Measurements from ENCODE around the gene CCRL2.
"Not testable (repeated sequence)": the region's sequence is repeated elsewhere in the genome, so short reads cannot be mapped to it uniquely, and the experiment has no call there.

Gene CCRL2

DNA sequence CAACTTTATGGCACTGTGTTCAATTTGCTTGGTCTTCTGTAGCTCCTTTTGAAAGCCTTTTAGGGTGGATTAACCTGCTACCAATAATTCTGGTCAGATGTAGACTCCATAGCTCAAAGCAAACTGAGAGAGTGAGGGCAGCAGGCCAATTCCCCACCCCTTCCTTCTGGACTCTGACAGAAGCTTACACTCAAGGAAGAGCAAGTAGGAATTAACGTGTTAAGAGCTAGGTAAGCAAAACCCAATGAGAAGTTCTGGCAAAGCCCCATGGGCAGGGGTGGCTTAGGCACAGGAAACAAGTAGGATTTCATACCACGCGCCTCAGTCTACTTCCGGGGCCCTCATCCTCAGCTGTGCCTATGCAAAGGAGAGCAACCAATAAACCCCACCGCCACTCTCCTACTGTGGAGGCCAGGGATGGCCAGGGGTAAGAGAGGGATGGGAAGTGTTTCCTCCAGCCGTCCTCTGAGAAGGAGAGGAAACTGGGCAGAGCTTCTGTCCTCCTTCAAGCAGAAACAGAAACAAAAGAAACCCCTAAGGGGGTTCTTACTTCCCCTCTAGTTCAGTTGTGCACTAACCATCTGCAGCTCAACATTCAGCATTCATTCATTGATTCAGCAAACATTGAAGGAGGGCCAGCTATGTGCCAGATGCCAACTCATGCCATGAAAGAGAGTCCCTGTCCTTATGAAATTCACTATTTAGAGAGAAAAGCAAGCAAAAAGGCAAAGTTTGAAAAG, 23.7 kb upstream of the CCRL2 start:
- Histone ChIP-seq H3K27ac (ENCODE audit: extremely low read depth, low read depth, low read length) (no peak overlapping the region), H3K36me3 (ENCODE audit: control insufficient read depth in 2 of 2, insufficient read depth in 1 of 2, low read length in 2 of 2) (no peaks in the 10 kb centered on the region), H3K9me3 (ENCODE audit: control insufficient read depth, insufficient read depth, low read depth, low read length) (no peaks in the 10 kb centered on the region), H3K4me3 (ENCODE audit: low read depth, low read length) (no peak overlapping the region), H3K4me1 (ENCODE audit: control insufficient read depth, insufficient read depth, low read length) (no peaks in the 10 kb centered on the region)
- TF ChIP-seq, protein P1, sequence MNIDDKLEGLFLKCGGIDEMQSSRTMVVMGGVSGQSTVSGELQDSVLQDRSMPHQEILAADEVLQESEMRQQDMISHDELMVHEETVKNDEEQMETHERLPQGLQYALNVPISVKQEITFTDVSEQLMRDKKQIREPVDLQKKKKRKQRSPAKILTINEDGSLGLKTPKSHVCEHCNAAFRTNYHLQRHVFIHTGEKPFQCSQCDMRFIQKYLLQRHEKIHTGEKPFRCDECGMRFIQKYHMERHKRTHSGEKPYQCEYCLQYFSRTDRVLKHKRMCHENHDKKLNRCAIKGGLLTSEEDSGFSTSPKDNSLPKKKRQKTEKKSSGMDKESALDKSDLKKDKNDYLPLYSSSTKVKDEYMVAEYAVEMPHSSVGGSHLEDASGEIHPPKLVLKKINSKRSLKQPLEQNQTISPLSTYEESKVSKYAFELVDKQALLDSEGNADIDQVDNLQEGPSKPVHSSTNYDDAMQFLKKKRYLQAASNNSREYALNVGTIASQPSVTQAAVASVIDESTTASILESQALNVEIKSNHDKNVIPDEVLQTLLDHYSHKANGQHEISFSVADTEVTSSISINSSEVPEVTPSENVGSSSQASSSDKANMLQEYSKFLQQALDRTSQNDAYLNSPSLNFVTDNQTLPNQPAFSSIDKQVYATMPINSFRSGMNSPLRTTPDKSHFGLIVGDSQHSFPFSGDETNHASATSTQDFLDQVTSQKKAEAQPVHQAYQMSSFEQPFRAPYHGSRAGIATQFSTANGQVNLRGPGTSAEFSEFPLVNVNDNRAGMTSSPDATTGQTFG (tag by site-specific recombination; IDR thresholded peaks at IDR 0.05; ENCODE audit: borderline replicate concordance) = no peak
- TF ChIP-seq ZNF394 (tag by site-specific recombination; IDR thresholded peaks at IDR 0.05; ENCODE audit: borderline replicate concordance) (no peak), ZNF423 (tag by site-specific recombination; IDR thresholded peaks at IDR 0.05) (no peak), GLI4 (tag by site-specific recombination; IDR thresholded peaks at IDR 0.05) (no peak)
- ChIA-PET POLR2A (no interaction called here), CTCF (interaction anchor here (1.9 kb wide), 1 partner anchor 66 kb away, joined by 7 read pairs; no protein-coding TSS in a partner anchor)

DNA sequence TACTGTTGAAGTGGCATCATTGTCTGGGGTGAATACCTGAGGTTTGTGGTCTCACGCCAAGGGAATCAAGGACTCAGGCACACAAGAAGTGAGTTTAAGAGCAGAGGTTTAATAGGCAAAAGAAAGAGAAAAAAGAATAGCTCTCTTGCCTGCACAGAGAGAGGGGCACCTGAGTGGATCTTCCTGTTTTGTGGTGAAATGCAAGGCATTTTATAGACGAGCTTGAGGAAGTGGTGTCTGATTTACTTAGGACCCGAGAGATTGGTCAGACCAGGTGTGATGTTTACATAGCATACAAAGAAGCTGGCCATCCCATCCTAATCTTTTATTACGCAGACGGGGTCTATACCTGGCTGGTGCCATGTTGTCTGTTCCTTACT, 23.1 kb upstream of the CCRL2 start:
- ChIA-PET POLR2A (no interaction called here), CTCF (interaction anchor here (1.5 to 1.9 kb wide), 2 partner anchors 66 to 305 kb away, joined by 4 to 7 read pairs; no protein-coding TSS in a partner anchor)
- Histone ChIP-seq H3K27ac (ENCODE audit: extremely low read depth, low read depth, low read length) (no peak overlapping the region), H3K4me3 (ENCODE audit: low read depth, low read length) (no peak overlapping the region), H3K9me3 (ENCODE audit: control insufficient read depth, insufficient read depth, low read depth, low read length) (no peaks in the 10 kb centered on the region), H3K36me3 (ENCODE audit: control insufficient read depth in 2 of 2, insufficient read depth in 1 of 2, low read length in 2 of 2) (no peaks in the 10 kb centered on the region), H3K4me1 (ENCODE audit: control insufficient read depth, insufficient read depth, low read length) (no peaks in the 10 kb centered on the region)
- TF ChIP-seq ZNF37A (tag by site-specific recombination; IDR thresholded peaks at IDR 0.05) = no peak

DNA sequence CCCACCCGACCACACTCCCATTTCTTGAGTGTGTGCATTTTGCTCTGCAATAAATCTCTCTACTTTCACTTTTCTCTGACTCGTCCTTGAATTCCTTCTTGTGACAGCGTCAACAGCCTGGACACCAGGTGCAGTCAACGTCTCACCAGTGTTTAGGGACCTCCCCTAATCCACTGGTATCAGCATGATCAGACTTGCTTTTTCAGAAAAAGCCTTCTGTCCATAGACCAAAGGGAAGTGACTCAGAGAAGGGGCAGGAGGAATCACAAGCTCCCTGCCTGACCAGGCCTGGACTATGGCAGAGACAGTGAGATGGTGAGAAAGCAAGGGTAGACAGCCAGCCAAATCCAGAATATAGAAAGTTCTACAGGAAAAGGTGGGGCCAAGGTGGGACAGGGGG, 20.9 kb upstream of the CCRL2 start:
- no peaks in the 10 kb centered on the region for H3K36me3 ChIP-seq (ENCODE audit: control insufficient read depth in 2 of 2, insufficient read depth in 1 of 2, low read length in 2 of 2)
- ChIA-PET POLR2A (no interaction called here), CTCF (interaction anchor here (0.6 kb wide), 2 partner anchors 10 to 12 kb away, joined by 3 to 4 read pairs; no protein-coding TSS in a partner anchor)
- H3K4me1 ChIP-seq (ENCODE audit: control insufficient read depth, insufficient read depth, low read length) = no peaks in the 10 kb centered on the region
- no peaks in the 10 kb centered on the region for H3K9me3 ChIP-seq (ENCODE audit: control insufficient read depth, insufficient read depth, low read depth, low read length)
- H3K4me3 ChIP-seq (ENCODE audit: low read depth, low read length) = no peak overlapping the region
- H3K27ac ChIP-seq (ENCODE audit: extremely low read depth, low read depth, low read length) = no peak overlapping the region
- TF ChIP-seq ZNF274 (IDR thresholded peaks at IDR 0.05; ENCODE audit: low read length) = no peak
- no peak for TF ChIP-seq ZNF274 (tag by site-specific recombination; IDR thresholded peaks at IDR 0.05; ENCODE audit: borderline replicate concordance)
- no peak for TF ChIP-seq ZNF133 (tag by site-specific recombination; IDR thresholded peaks at IDR 0.05)
- TF ChIP-seq, protein P2, sequence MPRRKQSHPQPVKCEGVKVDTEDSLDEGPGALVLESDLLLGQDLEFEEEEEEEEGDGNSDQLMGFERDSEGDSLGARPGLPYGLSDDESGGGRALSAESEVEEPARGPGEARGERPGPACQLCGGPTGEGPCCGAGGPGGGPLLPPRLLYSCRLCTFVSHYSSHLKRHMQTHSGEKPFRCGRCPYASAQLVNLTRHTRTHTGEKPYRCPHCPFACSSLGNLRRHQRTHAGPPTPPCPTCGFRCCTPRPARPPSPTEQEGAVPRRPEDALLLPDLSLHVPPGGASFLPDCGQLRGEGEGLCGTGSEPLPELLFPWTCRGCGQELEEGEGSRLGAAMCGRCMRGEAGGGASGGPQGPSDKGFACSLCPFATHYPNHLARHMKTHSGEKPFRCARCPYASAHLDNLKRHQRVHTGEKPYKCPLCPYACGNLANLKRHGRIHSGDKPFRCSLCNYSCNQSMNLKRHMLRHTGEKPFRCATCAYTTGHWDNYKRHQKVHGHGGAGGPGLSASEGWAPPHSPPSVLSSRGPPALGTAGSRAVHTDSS (tag by site-specific recombination; IDR thresholded peaks at IDR 0.05) = no peak
- TF ChIP-seq ZBTB8A (tag by site-specific recombination; IDR thresholded peaks at IDR 0.05) = no peak
- TF ChIP-seq, protein P3, sequence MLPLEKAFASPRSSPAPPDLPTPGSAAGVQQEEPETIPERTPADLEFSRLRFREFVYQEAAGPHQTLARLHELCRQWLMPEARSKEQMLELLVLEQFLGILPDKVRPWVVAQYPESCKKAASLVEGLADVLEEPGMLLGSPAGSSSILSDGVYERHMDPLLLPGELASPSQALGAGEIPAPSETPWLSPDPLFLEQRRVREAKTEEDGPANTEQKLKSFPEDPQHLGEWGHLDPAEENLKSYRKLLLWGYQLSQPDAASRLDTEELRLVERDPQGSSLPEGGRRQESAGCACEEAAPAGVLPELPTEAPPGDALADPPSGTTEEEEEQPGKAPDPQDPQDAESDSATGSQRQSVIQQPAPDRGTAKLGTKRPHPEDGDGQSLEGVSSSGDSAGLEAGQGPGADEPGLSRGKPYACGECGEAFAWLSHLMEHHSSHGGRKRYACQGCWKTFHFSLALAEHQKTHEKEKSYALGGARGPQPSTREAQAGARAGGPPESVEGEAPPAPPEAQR (tag by site-specific recombination; IDR thresholded peaks at IDR 0.05) = no peak

DNA sequence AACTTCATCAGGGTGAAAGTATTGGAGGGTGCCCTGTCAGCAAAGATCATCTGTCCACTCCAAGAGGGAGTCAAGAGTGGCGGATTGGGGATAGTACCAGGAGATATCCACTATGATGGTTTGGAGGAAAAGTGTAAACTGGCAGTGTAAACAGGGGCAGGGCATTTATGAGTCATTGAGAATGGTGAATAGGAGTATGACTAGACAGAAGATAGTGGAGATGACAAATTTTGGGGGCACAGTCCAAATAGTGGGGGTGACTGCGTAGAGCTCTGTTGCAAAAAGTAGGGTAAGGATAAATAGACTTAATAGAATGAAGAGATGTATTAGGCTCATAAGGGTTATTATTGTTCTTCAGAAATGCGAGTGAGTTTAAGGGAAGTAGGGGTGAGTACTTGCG, 18.2 kb upstream of the CCRL2 start:
- CTCF ChIA-PET = interaction anchor here (1.1 kb wide), 1 partner anchor 11 kb away, joined by 3 read pairs; no protein-coding TSS in a partner anchor
- H3K36me3 ChIP-seq (ENCODE audit: control insufficient read depth in 2 of 2, insufficient read depth in 1 of 2, low read length in 2 of 2); H3K4me3 ChIP-seq (ENCODE audit: low read depth, low read length); POLR2A ChIA-PET; H3K27ac ChIP-seq (ENCODE audit: extremely low read depth, low read depth, low read length); H3K4me1 ChIP-seq (ENCODE audit: control insufficient read depth, insufficient read depth, low read length); H3K9me3 ChIP-seq (ENCODE audit: control insufficient read depth, insufficient read depth, low read depth, low read length): not testable (repeated sequence)
